GM21528 (cell line): ENCODE data around the gene TPCN2.

Experiments used
- ATAC-seq: cut with Tn5 transposase; IDR thresholded peaks from one replicate; pipeline ENCODE4 v1.9.1; 2021; ENCODE audit warnings: mild to moderate bottlenecking, moderate library complexity; ENCODE audit not compliant: unreplicated experiment, low FRiP score

Gene TPCN2

DNA sequence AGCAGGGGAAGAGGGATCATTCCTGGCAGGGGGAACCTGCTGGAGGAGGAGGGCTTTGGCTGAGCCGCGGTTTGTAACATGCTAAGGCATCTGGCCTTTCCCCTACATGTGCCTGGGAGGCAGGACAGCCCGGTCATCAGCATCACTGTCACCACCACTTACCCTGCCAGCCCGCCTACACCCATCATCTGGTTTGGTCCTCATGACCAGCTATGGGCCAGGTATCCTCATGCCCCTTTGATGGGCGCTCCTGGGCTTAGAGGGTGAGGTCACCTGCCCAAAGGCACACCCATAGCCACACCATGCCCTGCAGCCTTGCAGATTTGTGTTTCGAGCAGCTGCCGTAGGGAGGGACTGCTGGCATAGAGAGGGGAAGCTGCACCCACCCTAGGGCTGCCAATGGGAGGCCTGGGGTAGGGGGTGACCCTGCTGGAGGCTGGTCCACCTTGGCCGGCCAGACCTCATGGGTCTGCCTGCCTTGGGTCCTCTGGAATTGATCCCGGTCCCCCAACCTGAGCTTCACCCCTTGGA is 38.3 kb upstream of the TPCN2 start:
- ATAC-seq, result no peak

DNA sequence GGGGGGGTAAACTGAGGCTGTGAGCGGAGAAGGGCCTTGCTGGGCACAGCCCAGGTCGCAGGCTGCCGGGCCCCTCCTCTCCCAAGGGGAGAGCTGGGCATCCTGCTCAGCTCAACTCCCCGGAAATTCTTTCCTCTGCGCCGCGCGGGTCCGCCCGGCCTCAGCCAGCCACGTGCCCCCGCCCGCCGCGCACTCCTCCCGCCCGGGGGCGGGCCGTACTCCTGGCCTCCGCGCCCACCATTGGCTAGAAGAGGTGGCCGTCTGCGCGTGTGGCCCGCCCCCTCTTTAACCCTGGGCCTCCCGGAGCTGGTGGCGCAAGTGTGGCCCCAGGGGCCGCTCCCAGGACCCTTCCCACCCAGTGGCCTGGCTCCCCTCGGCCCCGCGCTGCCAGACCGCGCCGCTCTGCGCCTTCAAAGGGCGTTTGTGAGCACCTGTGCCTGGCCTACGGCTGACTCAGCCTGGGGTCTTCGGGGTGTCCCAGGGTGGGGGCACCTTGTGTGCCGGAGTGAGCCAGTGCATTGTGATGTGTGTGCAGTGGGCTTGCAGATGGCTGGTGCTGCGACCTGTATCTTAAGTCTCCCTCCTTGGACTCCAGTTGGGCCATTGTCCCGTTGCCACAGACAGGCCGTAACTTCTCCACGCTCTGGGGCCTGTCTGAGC is 37.6 kb upstream of the TPCN2 start:
- ATAC-seq, result no peak

GRCh38 chr11:69011624-69012091 is 37.1 kb upstream of the TPCN2 start:
- no peak for ATAC-seq

DNA sequence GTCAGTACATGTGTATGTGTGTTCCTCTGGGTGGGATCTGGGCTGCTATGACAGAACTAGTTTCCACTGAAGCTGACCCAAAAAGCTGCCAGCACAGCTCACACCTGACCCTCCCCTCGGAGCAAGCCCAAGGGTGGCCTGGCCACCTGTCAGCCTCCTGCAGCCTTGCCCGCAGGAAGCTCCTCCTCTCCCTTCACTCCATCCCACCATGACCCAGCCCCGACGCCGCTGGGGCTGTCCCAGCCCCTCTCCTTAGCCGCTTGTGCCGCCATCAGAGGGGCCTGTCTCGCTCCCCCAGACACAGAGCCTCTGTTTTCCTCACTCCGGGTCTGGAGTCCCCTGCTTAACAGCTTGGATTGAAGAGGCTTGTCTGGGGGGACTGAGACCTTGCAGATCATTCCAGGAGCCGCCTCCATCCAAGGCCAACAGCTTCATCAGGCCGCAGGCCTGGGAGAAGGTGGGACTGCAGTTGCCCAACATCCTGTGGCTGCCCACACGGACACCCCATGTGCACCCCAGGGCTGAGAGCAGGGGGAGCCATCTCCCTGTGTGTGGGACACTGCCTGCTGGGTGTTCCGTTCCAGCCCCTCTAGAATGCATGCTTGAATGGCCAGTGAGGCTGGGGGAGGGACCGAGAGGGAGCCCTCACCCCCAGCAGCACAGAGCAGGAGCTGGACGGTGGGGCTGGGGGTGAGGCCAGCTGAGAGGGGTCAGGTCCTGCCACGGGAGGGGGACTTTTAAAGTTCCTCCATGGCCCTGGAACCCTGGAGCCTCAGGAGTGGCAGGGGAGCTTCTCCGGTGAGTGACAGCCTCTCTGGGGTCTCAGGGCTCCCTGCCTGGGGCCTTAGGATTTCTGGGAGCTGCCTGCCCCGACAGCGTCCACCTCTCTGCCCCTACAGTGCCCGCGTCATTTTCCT is 36.4 kb upstream of the TPCN2 start:
- ATAC-seq, result no peak

DNA sequence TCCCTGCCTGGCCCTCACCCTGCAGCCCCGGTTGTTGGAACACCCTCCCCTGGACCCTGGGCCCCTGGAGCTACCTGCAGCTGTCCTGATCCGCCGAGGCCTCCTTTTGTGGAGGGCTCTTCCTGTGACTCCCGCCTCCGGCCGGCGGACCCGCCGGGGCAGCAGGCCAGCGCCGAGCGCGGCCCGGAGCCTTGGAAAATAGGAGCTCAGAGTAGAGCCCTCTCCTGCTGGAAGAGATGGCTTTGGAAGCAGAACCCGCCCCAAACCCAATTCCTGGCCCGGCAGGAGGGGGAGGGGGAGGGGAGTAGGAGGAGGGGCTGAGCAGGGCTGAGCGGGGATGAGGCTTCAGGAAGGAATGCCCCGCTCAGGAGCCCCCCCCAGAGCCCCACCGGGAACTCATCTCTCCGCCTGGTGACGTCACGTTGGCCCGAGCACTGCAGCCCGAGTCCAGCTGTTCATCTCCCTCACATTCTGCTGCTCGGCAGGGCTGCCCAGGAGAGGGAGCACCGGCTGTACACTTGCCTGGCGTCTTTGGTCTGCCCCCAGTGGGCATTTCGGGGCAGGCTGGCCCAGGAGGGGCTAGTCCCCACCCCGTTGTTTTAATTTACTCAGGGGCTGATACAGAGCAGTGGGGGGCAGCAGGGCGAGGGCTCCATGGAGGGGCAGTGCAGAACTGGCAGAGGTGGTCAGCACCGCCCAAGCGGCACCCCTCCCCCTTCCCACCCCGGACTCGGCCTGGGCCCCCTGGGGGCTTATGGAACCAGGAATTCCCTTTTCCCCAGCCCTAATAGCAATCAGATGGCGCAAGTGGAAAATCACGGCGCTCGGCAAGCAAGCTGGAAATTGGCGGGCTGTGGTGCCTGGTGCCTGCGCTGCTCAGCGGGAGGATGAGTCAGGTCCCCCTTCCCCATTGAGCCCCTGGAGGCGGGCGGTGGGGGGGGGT is 35.5 kb upstream of the TPCN2 start, which contains the start of gene MRGPRF:
MRGPRF (minus strand) TSS at position 238 of the 943 bp plus-strand sequence. CDS start 3,345 bp downstream, outside the sequence.
- ATAC-seq, result no peak

DNA sequence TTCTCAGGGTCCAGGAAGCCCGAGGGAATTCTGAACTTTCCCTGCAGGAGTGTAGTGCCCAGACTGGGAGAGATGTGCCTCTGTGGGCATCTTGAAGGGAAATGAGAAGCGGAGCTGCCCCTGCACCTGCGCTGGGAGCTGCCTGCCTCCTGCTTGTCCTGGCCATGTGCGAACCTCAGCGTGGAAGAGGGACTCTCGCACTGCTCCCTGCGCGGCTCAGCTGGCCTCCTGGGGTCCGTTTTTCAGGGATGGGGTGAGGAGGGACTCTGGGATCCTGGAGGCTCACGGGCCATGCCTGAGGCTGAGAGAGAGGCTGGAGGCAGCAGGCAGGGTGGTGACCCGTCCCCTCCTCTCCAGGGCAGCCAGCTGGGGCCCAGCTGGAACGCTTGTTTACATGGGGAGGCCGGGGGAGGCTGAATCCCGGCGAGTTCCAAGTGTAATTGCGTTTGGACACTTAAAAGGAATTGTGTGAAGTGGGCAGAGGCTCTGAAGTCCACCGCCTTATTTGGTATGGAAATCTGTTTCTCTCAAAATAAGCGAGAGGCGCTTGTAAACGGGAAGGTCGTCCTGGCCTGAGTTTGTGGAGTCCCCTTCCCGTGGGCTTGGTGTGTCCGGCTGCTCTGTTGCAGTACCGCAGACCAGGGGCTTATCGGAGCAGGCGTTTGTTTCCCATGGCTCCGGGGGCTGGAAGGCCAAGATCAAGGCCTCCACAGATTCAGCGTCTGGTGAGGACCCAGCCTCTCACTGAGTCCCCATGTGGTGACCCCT is 34.5 kb upstream of the TPCN2 start:
- ATAC-seq, result no peak

DNA sequence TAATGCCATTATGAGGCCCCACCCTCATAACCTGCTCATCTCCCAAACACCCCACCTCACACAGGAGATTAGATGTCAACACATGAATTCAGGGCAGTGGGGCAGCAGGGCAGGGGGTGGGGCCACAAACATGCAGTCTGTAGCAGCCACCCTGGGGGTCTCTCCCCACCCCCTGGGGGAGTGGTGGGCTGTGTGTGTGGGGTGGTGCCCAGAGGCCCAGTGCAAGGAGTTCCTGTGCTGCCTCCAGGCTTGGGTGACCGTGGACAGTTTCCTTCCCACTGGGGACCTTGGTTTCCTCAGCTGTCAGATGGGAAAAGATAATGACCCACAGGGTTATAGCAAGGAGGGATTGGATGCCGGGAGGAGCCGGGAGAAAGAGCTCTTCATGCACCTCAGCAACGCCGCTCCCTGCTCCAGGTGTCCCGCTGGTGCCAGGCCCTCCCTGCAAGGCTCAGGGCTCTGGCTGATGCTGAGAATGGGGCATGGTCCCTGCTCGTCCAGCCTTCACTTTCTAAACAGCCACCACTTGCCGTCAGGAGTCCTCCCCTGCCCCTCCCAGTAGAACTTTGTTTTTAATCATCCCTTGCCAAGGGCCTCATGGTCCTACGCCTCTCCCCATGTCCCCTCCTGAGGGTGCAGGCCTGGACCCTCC is 33.7 kb upstream of the TPCN2 start:
- no peak for ATAC-seq

DNA sequence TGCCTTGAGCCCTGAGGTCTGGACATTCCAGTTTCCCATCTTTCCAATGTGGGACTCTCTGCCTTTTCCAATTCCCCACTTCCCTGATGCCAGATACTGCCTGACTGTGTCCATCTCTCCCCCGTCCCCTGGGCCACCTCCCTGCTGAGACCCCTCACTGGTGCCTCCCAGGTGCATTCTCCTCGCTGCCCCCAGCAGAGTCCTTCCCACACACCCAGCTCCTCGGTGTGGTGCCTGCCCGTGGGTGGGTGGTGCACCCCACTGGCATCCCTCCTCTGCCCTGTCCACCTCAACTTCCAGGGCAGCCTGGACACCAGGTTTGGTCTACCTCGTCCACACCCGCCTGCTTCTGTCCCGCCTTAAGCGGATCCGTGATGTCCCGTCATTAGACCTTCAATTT is 30.8 kb upstream of the TPCN2 start:
- ATAC-seq, result no peak

DNA sequence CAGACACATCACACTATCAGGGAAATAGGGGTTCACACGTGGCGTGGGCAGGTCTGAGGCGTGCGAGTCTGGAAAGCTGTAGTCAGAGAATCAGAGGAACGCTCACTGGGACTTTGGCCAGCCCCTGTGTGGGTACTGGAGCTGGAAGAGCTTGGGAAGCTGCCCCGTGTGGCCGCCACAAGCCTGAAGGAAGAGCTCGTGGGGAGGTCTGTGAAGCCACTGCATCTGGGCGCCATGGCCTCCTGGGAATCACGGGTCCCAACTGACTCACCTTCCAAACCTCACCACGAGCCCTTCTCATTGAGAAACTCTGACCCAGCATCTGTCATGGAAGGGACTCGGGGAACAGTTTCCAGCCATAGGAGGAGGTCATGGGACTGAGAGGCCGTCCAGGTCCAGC is 29.8 kb upstream of the TPCN2 start:
- ATAC-seq, result no peak

DNA sequence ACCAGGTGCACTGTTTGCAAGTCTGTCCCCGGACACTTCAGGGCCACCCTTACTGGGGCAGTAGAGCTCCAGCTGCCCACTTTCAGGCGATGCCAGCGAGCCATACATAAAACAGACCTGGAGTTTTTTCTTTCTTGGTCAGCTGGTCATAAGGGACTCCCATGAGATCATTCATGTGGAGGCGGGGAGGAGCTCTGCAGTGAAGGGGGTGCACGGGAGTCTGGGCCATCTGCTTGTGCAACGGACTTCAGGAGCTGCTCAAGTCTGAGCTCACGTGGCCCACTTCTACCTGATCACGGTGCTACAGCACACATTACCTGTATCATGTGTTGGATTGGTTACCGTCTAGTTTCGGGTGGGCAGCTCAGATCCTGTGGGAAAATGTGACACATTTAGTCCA is 26.5 kb upstream of the TPCN2 start:
- ATAC-seq, result no peak

- ATAC-seq, result no peak
Measured at GRCh38 chr11:69024509-69024908, 24.2 kb upstream of the TPCN2 start.

- ATAC-seq, result no peak
Measured at GRCh38 chr11:69027704-69028372, 20.9 kb upstream of the TPCN2 start.

DNA sequence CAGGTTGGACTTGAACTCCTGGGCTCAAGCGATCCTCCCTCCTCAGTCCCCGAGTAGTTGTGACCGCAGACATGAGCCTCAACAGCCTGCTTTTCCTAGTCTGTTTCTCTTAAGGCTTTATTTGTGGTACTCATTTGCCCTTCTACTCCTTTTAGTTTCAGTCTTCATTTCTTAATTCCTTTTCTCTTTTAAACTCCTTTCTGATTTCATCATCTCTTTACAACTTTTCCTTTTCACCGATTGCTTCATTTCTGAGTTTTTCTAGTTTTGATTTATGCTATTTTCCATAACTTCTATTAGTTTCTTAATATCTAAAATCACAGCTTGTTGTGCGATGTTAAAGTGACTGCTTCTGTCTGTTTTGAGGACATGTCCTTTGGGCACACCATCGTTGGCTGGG is 18.4 kb upstream of the TPCN2 start:
- no peak for ATAC-seq

- ATAC-seq, result no peak
Measured at GRCh38 chr11:69032833-69033232, 15.9 kb upstream of the TPCN2 start.

- ATAC-seq, result no peak
Measured at GRCh38 chr11:69033431-69033830, 15.3 kb upstream of the TPCN2 start.

DNA sequence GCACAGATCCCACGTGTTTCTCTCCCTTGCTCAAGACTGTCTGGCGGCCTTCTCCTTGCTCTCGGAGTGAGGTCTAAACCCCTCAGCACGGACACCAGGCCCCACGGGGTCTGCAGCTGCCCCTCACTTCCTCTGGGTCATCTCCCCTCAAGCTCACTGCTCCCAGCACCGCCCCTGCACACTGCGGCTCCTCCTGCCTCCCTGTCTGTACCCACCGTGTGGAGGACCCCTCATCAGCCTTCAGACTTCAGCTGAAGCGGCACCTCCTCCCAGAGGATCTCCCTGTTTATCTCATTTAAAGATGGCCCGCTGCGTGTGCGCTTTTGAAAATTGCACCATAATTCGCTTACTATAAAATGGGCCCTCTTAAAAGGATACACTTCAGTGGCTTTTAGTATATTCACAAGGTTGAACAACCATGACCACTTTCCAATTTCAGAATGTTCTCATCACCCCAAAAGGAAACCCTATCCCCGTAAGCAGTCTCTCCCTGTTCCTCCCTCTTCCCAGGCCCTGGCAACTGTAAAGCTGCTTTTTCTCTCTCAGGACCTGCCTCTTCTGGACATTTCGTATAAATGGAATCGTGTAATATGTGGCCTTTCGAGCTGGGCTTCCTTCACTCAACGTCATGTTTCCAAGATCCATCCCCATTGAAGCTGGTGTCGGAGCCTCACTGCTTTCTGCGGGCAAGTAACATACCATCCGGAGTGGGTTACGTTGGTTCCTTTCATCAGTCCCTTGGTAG is 14.4 kb upstream of the TPCN2 start:
- no peak for ATAC-seq

DNA sequence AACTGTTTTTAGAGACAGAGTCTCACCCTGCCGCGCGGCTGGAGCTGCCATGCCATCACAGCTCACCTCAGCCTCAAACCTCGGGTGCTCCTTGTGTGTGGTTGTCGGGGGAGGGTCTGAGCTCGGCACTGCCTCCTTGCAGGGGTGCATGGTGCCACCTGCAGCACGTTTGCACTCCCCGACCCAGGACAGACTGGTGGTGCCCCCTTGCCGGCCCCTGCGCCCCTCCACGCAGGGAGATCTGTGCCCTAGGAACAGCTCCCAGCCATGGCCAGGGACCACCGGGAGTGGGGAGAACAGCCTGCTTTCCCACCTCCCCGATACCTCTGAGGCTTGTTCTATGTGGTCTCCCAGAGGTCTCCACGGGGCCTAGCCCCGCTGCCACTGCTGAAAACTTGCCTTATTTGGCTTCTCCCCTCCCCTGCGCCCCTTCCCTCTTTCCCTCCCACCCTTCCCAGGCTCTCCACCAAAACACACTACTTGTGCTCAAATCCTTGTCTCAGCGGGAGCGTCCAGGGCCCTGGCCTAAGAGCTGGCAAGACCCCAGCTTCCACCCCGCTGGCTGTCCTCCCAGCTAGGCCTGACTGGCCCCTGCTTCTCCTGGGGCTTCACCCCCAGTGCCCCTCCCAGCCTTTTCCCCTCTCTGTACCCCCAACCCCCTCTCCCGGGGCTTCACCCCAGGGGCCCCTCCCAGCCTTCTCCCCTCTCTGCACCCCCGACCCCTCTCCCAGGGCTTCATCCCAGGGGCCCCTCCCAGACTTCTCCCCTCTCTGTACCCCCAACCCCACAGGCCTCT is 13.4 kb upstream of the TPCN2 start:
- ATAC-seq, result no peak
